H9 (cell line): ENCODE measurements around the gene MARVELD1. TPM values are rescaled to one million over a fixed set of nuclear protein-coding genes. Genes with fewer than 3 reads are reported as not detected.

Experiments used
- DNase-seq: peaks from one replicate; pipeline ENCODE4 v3.0.0-alpha.2; 2017
- H2AFZ ChIP-seq: one replicate; pipeline ENCODE4 v1.6.1; 2013; ENCODE audit warnings: mild to moderate bottlenecking, low read length, control low read depth, moderate library complexity
- H2AK5ac ChIP-seq: 2 replicates; pipeline ENCODE4 v1.6.1; 2013; ENCODE audit warnings: low read length, control low read depth, mixed read lengths; ENCODE audit not compliant: insufficient read length
- H2BK120ac ChIP-seq: one replicate; pipeline ENCODE4 v1.6.1; 2013; ENCODE audit warnings: low read depth, mild to moderate bottlenecking, low read length, control low read depth, inconsistent platforms; ENCODE audit not compliant: poor library complexity, severe bottlenecking
- H2BK12ac ChIP-seq: 2 replicates; pipeline ENCODE4 v1.6.1; 2013; ENCODE audit warnings: low read length, control low read depth, mixed read lengths, low read depth; ENCODE audit not compliant: insufficient read length
- H2BK15ac ChIP-seq: 2 replicates; pipeline ENCODE4 v1.6.1; 2013; ENCODE audit warnings: low read depth, low read length, control low read depth
- H2BK20ac ChIP-seq: one replicate; pipeline ENCODE4 v1.6.1; 2013; ENCODE audit warnings: low read depth, mild to moderate bottlenecking, low read length, control low read depth, inconsistent platforms; ENCODE audit not compliant: poor library complexity, severe bottlenecking
- H2BK5ac ChIP-seq: 2 replicates; pipeline ENCODE4 v1.6.1; 2013; ENCODE audit warnings: low read length, control low read depth, mixed read lengths; ENCODE audit not compliant: insufficient read length
- H3K14ac ChIP-seq: 2 replicates; pipeline ENCODE4 v1.6.1; 2013; ENCODE audit warnings: low read length, control low read depth; ENCODE audit not compliant: insufficient read depth
- H3K18ac ChIP-seq: 2 replicates; pipeline ENCODE4 v1.6.1; 2013; ENCODE audit warnings: low read depth, mild to moderate bottlenecking, mixed read lengths, low read length, control low read depth; ENCODE audit not compliant: insufficient read length
- H3K23ac ChIP-seq: 2 replicates; pipeline ENCODE4 v1.6.1; 2013; ENCODE audit warnings: low read length, control low read depth, mixed read lengths, low read depth; ENCODE audit not compliant: insufficient read length
- H3K23me2 ChIP-seq: 2 replicates; pipeline ENCODE4 v1.6.1; 2013; ENCODE audit warnings: low read depth, mild to moderate bottlenecking, mixed read lengths, low read length, control low read depth; ENCODE audit not compliant: insufficient read length, poor library complexity, severe bottlenecking
- H3K27ac ChIP-seq: 2 replicates; pipeline ENCODE4 v1.5.1; 2013; ENCODE audit warnings: low read length, control low read depth, mixed read lengths, low read depth; ENCODE audit not compliant: insufficient read length
- H3K27me3 ChIP-seq: 2 replicates; pipeline ENCODE4 v1.6.1; 2013; ENCODE audit warnings: low read length, control low read depth, inconsistent platforms; ENCODE audit not compliant: insufficient read depth
- H3K4ac ChIP-seq: 2 replicates; pipeline ENCODE4 v1.6.1; 2013; ENCODE audit warnings: low read depth, mild to moderate bottlenecking, control low read depth, inconsistent platforms, low read length, moderate library complexity
- H3K4me1 ChIP-seq: 2 replicates; pipeline ENCODE4 v1.6.1; 2013; ENCODE audit warnings: low read length, control low read depth, inconsistent platforms; ENCODE audit not compliant: insufficient read depth
- H3K4me2 ChIP-seq: 2 replicates; pipeline ENCODE4 v1.6.1; 2013; ENCODE audit warnings: low read length, control low read depth, mixed read lengths; ENCODE audit not compliant: insufficient read length, insufficient read depth
- H3K56ac ChIP-seq: 2 replicates; pipeline ENCODE4 v1.6.1; 2013; ENCODE audit warnings: low read depth, mild to moderate bottlenecking, mixed read lengths, low read length, control low read depth; ENCODE audit not compliant: insufficient read length
- H3K79me1 ChIP-seq: 2 replicates; pipeline ENCODE4 v1.6.1; 2013; ENCODE audit warnings: low read depth, mild to moderate bottlenecking, moderate library complexity, low read length, control low read depth, inconsistent platforms; ENCODE audit not compliant: insufficient read depth, poor library complexity, severe bottlenecking
- H3K79me2 ChIP-seq: 2 replicates; pipeline ENCODE4 v1.6.1; 2013; ENCODE audit warnings: low read length, control low read depth, inconsistent platforms; ENCODE audit not compliant: insufficient read depth
- H3K9ac ChIP-seq: 2 replicates; pipeline ENCODE4 v1.6.1; 2013; ENCODE audit warnings: low read length, control low read depth, mixed read lengths; ENCODE audit not compliant: insufficient read length; ENCODE audit errors: extremely low read depth
- H3K9me3 ChIP-seq: one replicate; pipeline ENCODE4 v1.6.1; 2013; ENCODE audit warnings: low read depth, low read length, inconsistent platforms; ENCODE audit not compliant: control insufficient read depth
- H3T11ph ChIP-seq: one replicate; pipeline ENCODE4 v1.6.1; 2013; ENCODE audit warnings: mild to moderate bottlenecking, low read length, control low read depth, inconsistent platforms
- H4K20me1 ChIP-seq: one replicate; pipeline ENCODE4 v1.6.1; 2013; ENCODE audit not compliant: control insufficient read depth, insufficient read length, insufficient read depth
- H4K5ac ChIP-seq: 2 replicates; pipeline ENCODE4 v1.6.1; 2013; ENCODE audit warnings: low read depth, mild to moderate bottlenecking, mixed read lengths, low read length, control low read depth; ENCODE audit not compliant: insufficient read length
- H4K8ac ChIP-seq: replicated peaks from 2 replicates; pipeline ENCODE4 v1.6.1; 2013; ENCODE audit warnings: low read length, control low read depth, mixed read lengths, low read depth; ENCODE audit not compliant: insufficient read length
- H4K91ac ChIP-seq: 2 replicates; pipeline ENCODE4 v1.6.1; 2013; ENCODE audit warnings: low read depth, mild to moderate bottlenecking, moderate library complexity, mixed read lengths, low read length, control low read depth; ENCODE audit not compliant: insufficient read length
- H3K27ac Mint-ChIP-seq, 3 experiments: 2 replicates in 2 of 3; 3 replicates in 1 of 3; pipeline ENCODE4 v1.8.0; 2020 to 2021; ENCODE audit warnings: mixed read lengths in 3 of 3, mild to moderate bottlenecking in 1 of 3, moderate library complexity in 1 of 3
- H3K27me3 Mint-ChIP-seq: 2 replicates; pipeline ENCODE4 v1.8.0; 2021; ENCODE audit warnings: low read depth, mild to moderate bottlenecking, moderate library complexity, mixed read lengths
- H3K36me3 Mint-ChIP-seq, 3 experiments: 2 replicates in 2 of 3; 3 replicates in 1 of 3; pipeline ENCODE4 v1.8.0; 2020 to 2021; ENCODE audit warnings: low read depth in 3 of 3, mixed read lengths in 3 of 3; ENCODE audit not compliant: insufficient read depth in 1 of 3
- H3K4me1 Mint-ChIP-seq, 2 experiments: 2 replicates each; pipeline ENCODE4 v1.8.0; 2020; ENCODE audit warnings: mixed read lengths in 2 of 2
- H3K4me3 Mint-ChIP-seq, 2 experiments: 2 replicates in 1 of 2; 3 replicates in 1 of 2; pipeline ENCODE4 v1.8.0; 2020 to 2021; ENCODE audit warnings: mild to moderate bottlenecking in 2 of 2, mixed read lengths in 2 of 2, moderate library complexity in 1 of 2
- H3K9me3 Mint-ChIP-seq, 2 experiments: 2 replicates in 1 of 2; 3 replicates in 1 of 2; pipeline ENCODE4 v1.8.0; 2020; ENCODE audit warnings: mild to moderate bottlenecking in 2 of 2, mixed read lengths in 2 of 2, moderate library complexity in 1 of 2
- WGBS: extraction: QIAGEN DNeasy Blood & Tissue Kit; methylation state at CpG from one replicate; pipeline ENCODE4 v1.1.7; 2013; ENCODE audit warnings: missing lambda C conversion rate, low lambda C conversion rate, mixed read lengths; ENCODE audit not compliant: insufficient read length; ENCODE audit errors: extremely low coverage; 5-methylcytosine and 5-hydroxymethylcytosine counted together
- total RNA-seq: library from RNA; stranded (reverse); gene quantifications from 2 replicates; pipeline ENCODE4 v1.2.1, GENCODE V29; 2021
- TF ChIP-seq, protein P1 (sequence below): fragments of 200-600 bp; sonication (generic); conservative IDR thresholded peaks from 3 replicates; pipeline ENCODE4 v1.8.0; 2021; ENCODE audit warnings: antibody characterized with exemption, mild to moderate bottlenecking

MARVELD1 gene
- total RNA-seq, 1 experiment from 2014 or later, result 26.7 TPM

GRCh38 chr10:97723001-97723400 is 9.5 kb downstream of the MARVELD1 start:
- no peaks in the 10 kb centered on the region; the same call in 1 of the 2 replicates for H3K27me3 Mint-ChIP-seq
- H3K27ac ChIP-seq, result no peak overlapping the region
- H4K5ac ChIP-seq, result no peak overlapping the region
- H3K18ac ChIP-seq, result no peak overlapping the region
- no peak overlapping the region for H3K4me3 Mint-ChIP-seq
- peaks cover 8% of the 10 kb centered on the region; the same call in 1 of the 2 replicates for H3K4me1 ChIP-seq
- H3K9me3 Mint-ChIP-seq, result no peaks in the 10 kb centered on the region
- no CpG with 5 or more reads among the region's 3 CpGs for WGBS
- no peak overlapping the region for H2AK5ac ChIP-seq
- no peak overlapping the region for H2BK20ac ChIP-seq
- H3K9ac ChIP-seq, result no peak overlapping the region
- H3K23ac ChIP-seq, result no peak overlapping the region
- H2BK15ac ChIP-seq, result no peak overlapping the region
- TF ChIP-seq, protein P1, sequence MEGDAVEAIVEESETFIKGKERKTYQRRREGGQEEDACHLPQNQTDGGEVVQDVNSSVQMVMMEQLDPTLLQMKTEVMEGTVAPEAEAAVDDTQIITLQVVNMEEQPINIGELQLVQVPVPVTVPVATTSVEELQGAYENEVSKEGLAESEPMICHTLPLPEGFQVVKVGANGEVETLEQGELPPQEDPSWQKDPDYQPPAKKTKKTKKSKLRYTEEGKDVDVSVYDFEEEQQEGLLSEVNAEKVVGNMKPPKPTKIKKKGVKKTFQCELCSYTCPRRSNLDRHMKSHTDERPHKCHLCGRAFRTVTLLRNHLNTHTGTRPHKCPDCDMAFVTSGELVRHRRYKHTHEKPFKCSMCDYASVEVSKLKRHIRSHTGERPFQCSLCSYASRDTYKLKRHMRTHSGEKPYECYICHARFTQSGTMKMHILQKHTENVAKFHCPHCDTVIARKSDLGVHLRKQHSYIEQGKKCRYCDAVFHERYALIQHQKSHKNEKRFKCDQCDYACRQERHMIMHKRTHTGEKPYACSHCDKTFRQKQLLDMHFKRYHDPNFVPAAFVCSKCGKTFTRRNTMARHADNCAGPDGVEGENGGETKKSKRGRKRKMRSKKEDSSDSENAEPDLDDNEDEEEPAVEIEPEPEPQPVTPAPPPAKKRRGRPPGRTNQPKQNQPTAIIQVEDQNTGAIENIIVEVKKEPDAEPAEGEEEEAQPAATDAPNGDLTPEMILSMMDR, result 0 out of 3 replicates have a peak, but pooled peaks have one; percentile 14
- H3K4me1 Mint-ChIP-seq, result peaks cover 26 to 31% of the 10 kb centered on the region in 2 experiments
- H2AFZ ChIP-seq, result no peak overlapping the region
- no peak overlapping the region; a peak in 1 of 7 replicates for H3K27ac Mint-ChIP-seq
- H3K4ac ChIP-seq, result no peak overlapping the region
- no peak overlapping the region for H2BK120ac ChIP-seq
- no peak overlapping the region for H4K91ac ChIP-seq
- H4K8ac ChIP-seq, result no peak overlapping the region
- H3K23me2 ChIP-seq, result no peaks in the 10 kb centered on the region
- H3K56ac ChIP-seq, result no peak overlapping the region
- no peak overlapping the region for H3K14ac ChIP-seq
- peaks cover 3 to 21% (median 21%) of the 10 kb centered on the region in 3 experiments for H3K36me3 Mint-ChIP-seq
- H3T11ph ChIP-seq, result no peak overlapping the region
- no peak overlapping the region for H2BK12ac ChIP-seq
- no peak overlapping the region for H3K4me2 ChIP-seq
- no peak for DNase-seq
- no peaks in the 10 kb centered on the region for H3K79me1 ChIP-seq
- H3K9me3 ChIP-seq, result no peaks in the 10 kb centered on the region
- no peaks in the 10 kb centered on the region for H3K79me2 ChIP-seq
- H4K20me1 ChIP-seq, result no peaks in the 10 kb centered on the region
- no peaks in the 10 kb centered on the region for H3K27me3 ChIP-seq
- H2BK5ac ChIP-seq, result no peak overlapping the region
